CD1c-positive myeloid dendritic cell (primary cell): Measurements from ENCODE around the gene PGGHG.
"Not testable (repeated sequence)": the region's sequence is repeated elsewhere in the genome, so short reads cannot be mapped to it uniquely, and the experiment has no call there.

ENCODE experiments used
- DNase-seq: peaks from one replicate; pipeline ENCODE4 v3.0.0-alpha.2; 2016; ENCODE audit errors: extremely low spot score

Gene PGGHG

GRCh38 chr11:330307-330693, 41.4 kb downstream of the PGGHG start:
- DNase-seq, result no peak

- no peak for DNase-seq
Observed at GRCh38 chr11:330694-331357, 41.9 kb downstream of the PGGHG start.

GRCh38 chr11:331358-332060, 42.6 kb downstream of the PGGHG start:
- no peak for DNase-seq

GRCh38 chr11:332651-333480, 43.9 kb downstream of the PGGHG start:
- DNase-seq, result no peak

- not testable (repeated sequence) for DNase-seq
Observed at GRCh38 chr11:333616-334263, 44.8 kb downstream of the PGGHG start.

GRCh38 chr11:334264-334994, 45.5 kb downstream of the PGGHG start:
- no peak for DNase-seq

GRCh38 chr11:335779-336658, 47.1 kb downstream of the PGGHG start:
- peak; percentile 54 for DNase-seq

- no peak for DNase-seq
Observed at GRCh38 chr11:336659-337198, 47.8 kb downstream of the PGGHG start.

- DNase-seq, result no peak
Observed at GRCh38 chr11:337711-338110, 48.8 kb downstream of the PGGHG start.

- DNase-seq, result no peak
Observed at GRCh38 chr11:339963-340362, 51.0 kb downstream of the PGGHG start.

GRCh38 chr11:340539-341512, 51.9 kb downstream of the PGGHG start:
- no peak for DNase-seq

GRCh38 chr11:342328-342727, 53.4 kb downstream of the PGGHG start:
- DNase-seq, result no peak

GRCh38 chr11:344836-345578, 56.1 kb downstream of the PGGHG start:
- DNase-seq, result no peak
